Loucy (cell line): ENCODE results near the gene AGAP3.

Source experiments
- H2AFZ ChIP-seq: fragments of 200-600 bp; sonication (generic); 2 replicates; pipeline ENCODE4 v1.6.0; 2016; ENCODE audit warnings: antibody characterized with exemption, mild to moderate bottlenecking, low read length, moderate library complexity
- H3F3A ChIP-seq: fragments of 200-600 bp; 2 replicates; pipeline ENCODE4 v1.6.0; 2016; ENCODE audit warnings: antibody characterized with exemption, low read depth, mild to moderate bottlenecking
- H3K27me3 ChIP-seq: fragments of 200-600 bp; sonication (generic); 2 replicates; pipeline ENCODE4 v1.6.1; 2014; ENCODE audit warnings: low read length, mild to moderate bottlenecking; ENCODE audit not compliant: insufficient read depth, poor library complexity, severe bottlenecking
- H3K36me3 ChIP-seq: fragments of 200-600 bp; sonication (generic); 2 replicates; pipeline ENCODE4 v1.6.1; 2016; ENCODE audit warnings: low read length; ENCODE audit not compliant: insufficient read depth
- H3K4me1 ChIP-seq: fragments of 200-600 bp; sonication (generic); 2 replicates; pipeline ENCODE4 v1.5.1; 2014; ENCODE audit warnings: low read length, mild to moderate bottlenecking; ENCODE audit not compliant: insufficient read depth, poor library complexity, severe bottlenecking
- H3K4me2 ChIP-seq: fragments of 200-600 bp; sonication (generic); 2 replicates; pipeline ENCODE4 v1.6.0; 2014; ENCODE audit warnings: antibody characterized with exemption, low read length, low read depth, mild to moderate bottlenecking; ENCODE audit not compliant: poor library complexity, severe bottlenecking
- H3K4me3 ChIP-seq: fragments of 200-600 bp; sonication (generic); 2 replicates; pipeline ENCODE4 v1.5.1; 2014; ENCODE audit warnings: low read length, mild to moderate bottlenecking, mixed read lengths; ENCODE audit not compliant: poor library complexity, severe bottlenecking
- H3K79me2 ChIP-seq: fragments of 200-600 bp; sonication (generic); 2 replicates; pipeline ENCODE4 v1.6.1; 2014; ENCODE audit warnings: low read length; ENCODE audit not compliant: insufficient read depth
- H3K9ac ChIP-seq: fragments of 200-600 bp; sonication (generic); 2 replicates; pipeline ENCODE4 v1.6.0; 2014; ENCODE audit warnings: mild to moderate bottlenecking, low read depth, low read length, moderate library complexity; ENCODE audit not compliant: poor library complexity, severe bottlenecking
- H3K9me2 ChIP-seq: fragments of 200-600 bp; sonication (generic); replicated peaks from 2 replicates; pipeline ENCODE4 v1.6.1; 2016; ENCODE audit warnings: low read depth, low read length, mixed read lengths
- H3K9me3 ChIP-seq: fragments of 200-600 bp; sonication (generic); 2 replicates; pipeline ENCODE4 v1.6.1; 2014; ENCODE audit warnings: mild to moderate bottlenecking, antibody characterized with exemption, low read length, low read depth; ENCODE audit not compliant: insufficient read depth
- H4K20me1 ChIP-seq: fragments of 200-600 bp; sonication (generic); 2 replicates; pipeline ENCODE4 v1.6.0; 2014; ENCODE audit warnings: antibody characterized with exemption, low read length, mild to moderate bottlenecking; ENCODE audit not compliant: insufficient read depth, poor library complexity, severe bottlenecking
- EZH2phosphoT487 ChIP-seq: fragments of 200-600 bp; IDR thresholded peaks from 2 replicates; pipeline ENCODE4 v1.6.1; 2018; ENCODE audit warnings: antibody characterized with exemption, mild to moderate bottlenecking, moderate library complexity, borderline replicate concordance
- TF ChIP-seq, protein P1 (sequence below): fragments of 200-600 bp; sonication (generic); conservative IDR thresholded peaks from 2 replicates; pipeline ENCODE4 v1.5.1; 2014; ENCODE audit warnings: mild to moderate bottlenecking, antibody characterized with exemption, low read length

Gene AGAP3

GRCh38 chr7:151133986-151134742, 47.9 kb downstream of the AGAP3 start:
- H3K9ac ChIP-seq = no peak overlapping the region
- no peaks in the 10 kb centered on the region for H3K9me2 ChIP-seq
- no peaks in the 10 kb centered on the region for H3K4me1 ChIP-seq
- H3K4me3 ChIP-seq = no peak overlapping the region
- no peaks in the 10 kb centered on the region for H3F3A ChIP-seq
- TF ChIP-seq, protein P1, sequence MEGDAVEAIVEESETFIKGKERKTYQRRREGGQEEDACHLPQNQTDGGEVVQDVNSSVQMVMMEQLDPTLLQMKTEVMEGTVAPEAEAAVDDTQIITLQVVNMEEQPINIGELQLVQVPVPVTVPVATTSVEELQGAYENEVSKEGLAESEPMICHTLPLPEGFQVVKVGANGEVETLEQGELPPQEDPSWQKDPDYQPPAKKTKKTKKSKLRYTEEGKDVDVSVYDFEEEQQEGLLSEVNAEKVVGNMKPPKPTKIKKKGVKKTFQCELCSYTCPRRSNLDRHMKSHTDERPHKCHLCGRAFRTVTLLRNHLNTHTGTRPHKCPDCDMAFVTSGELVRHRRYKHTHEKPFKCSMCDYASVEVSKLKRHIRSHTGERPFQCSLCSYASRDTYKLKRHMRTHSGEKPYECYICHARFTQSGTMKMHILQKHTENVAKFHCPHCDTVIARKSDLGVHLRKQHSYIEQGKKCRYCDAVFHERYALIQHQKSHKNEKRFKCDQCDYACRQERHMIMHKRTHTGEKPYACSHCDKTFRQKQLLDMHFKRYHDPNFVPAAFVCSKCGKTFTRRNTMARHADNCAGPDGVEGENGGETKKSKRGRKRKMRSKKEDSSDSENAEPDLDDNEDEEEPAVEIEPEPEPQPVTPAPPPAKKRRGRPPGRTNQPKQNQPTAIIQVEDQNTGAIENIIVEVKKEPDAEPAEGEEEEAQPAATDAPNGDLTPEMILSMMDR = no peak
- no peak for TF ChIP-seq EZH2phosphoT487
- H3K27me3 ChIP-seq = no peaks in the 10 kb centered on the region
- no peaks in the 10 kb centered on the region for H4K20me1 ChIP-seq
- no peak overlapping the region for H2AFZ ChIP-seq
- H3K79me2 ChIP-seq = no peaks in the 10 kb centered on the region
- no peak overlapping the region for H3K4me2 ChIP-seq
- H3K36me3 ChIP-seq = peaks cover 58% of the 10 kb centered on the region; the same call in 1 of the 2 replicates
- no peaks in the 10 kb centered on the region for H3K9me3 ChIP-seq

DNA sequence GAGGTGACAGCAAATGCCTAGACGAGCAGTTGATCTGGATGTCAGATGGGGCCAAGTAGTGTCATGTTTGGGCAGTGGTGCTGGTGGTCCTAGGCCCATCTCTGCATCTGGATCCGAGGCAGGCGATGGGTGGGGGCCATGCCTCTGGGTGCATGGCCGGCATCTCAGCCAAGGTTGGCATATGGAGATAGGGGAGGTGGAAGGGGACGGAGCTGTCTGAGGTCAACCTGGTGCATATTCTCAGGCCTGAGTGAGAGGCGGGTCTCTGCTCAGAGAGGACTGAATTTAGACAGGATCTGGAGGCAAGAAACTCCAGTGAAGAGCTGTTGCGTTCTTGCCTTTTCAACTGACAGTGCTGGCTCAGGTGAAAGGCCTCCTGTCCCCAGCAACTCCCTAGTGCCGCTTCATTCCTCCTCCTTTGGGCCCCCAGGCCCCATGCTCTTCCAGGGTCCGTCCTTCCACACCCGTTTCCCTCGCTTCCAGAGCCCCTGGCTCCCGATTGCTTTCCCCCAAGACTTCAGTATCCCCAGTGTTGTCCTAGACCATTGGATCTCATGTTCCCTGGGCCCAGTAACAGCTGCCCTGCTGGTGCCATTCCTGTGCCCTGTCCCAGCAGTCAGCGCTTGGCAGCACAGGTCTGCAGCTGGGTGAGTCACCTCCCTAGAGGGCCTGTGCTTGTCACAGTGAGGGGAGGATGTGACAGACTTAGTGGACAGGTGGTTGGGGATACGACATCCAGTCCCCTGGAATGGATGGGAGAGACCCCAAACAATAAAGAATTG, 48.7 kb downstream of the AGAP3 start:
- Histone ChIP-seq H2AFZ (no peak overlapping the region), H3K4me2 (no peak overlapping the region)

DNA sequence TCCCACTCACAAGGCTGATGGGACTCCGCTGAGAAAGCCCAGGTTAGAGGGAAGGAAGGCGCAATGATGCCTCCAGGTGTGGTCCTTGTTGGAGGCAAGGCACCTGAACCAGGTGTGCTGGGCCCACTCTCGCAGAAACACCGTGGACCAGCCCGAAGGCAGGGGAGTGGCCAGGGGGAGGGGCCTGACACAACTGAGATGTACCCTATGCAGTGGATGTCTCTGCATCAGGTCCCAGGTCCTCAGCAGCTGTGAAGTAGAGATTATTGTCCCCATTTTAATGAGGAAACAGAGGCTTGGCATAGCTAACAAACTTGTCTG, 49.2 kb downstream of the AGAP3 start:
- Histone ChIP-seq H3K79me2 (no peaks in the 10 kb centered on the region), H3K36me3 (peaks cover 50% of the 10 kb centered on the region; the same call in 1 of the 2 replicates), H4K20me1 (no peaks in the 10 kb centered on the region), H3K4me1 (no peaks in the 10 kb centered on the region), H3K4me3 (no peak overlapping the region), H3K4me2 (no peak overlapping the region), H2AFZ (no peak overlapping the region), H3K9me3 (no peaks in the 10 kb centered on the region), H3K9ac (no peak overlapping the region), H3K27me3 (no peaks in the 10 kb centered on the region), H3F3A (no peaks in the 10 kb centered on the region), H3K9me2 (no peaks in the 10 kb centered on the region)
- TF ChIP-seq, protein P1 = no peak
- TF ChIP-seq EZH2phosphoT487 = no peak

More for the DNA sequence above, 48.7 kb downstream of the AGAP3 start:
- Histone ChIP-seq H3K9me3 (no peaks in the 10 kb centered on the region), H3K4me1 (no peaks in the 10 kb centered on the region), H3K79me2 (no peaks in the 10 kb centered on the region), H3F3A (no peaks in the 10 kb centered on the region), H3K9me2 (no peaks in the 10 kb centered on the region), H4K20me1 (no peaks in the 10 kb centered on the region), H3K36me3 (peaks cover 56% of the 10 kb centered on the region; the same call in 1 of the 2 replicates), H3K27me3 (no peaks in the 10 kb centered on the region), H3K4me3 (no peak overlapping the region), H3K9ac (no peak overlapping the region)
- no peak for TF ChIP-seq EZH2phosphoT487
- TF ChIP-seq, protein P1 = no peak
